IMR-90 (cell line): ENCODE results near the gene LGALS1. TPM values are rescaled to one million over a fixed set of nuclear protein-coding genes. Genes with fewer than 3 reads are reported as not detected.
A peak's percentile ranks its signal among the peaks of the same experiment; 100 is the strongest.

ENCODE experiments used
- ATAC-seq: fragments of 200-7000 bp; cut with Tn5 transposase; 2 replicates; pipeline ENCODE4 v1.9.1; 2020; ENCODE audit warnings: low read depth, mild to moderate bottlenecking, moderate library complexity
- BruUV-seq: library from RNA; stranded (reverse); fragments of 400-500 nt; replicated peaks from 2 replicates; lab custom pipeline; 2021; lab: Mats Ljungman, UMichigan
- CTCF ChIA-PET: fragments of 300-600 bp; formaldehyde crosslinking; extraction: SDS; loops from one replicate; lab custom pipeline; 2021; ENCODE audit warnings: antibody characterized with exemption; lab: Yijun Ruan, JAX
- POLR2A ChIA-PET: fragments of 300-600 bp; sonication (Branson Sonifier 250); formaldehyde crosslinking; loops from one replicate; lab custom pipeline; 2022; ENCODE audit warnings: antibody characterized with exemption; ENCODE audit not compliant: unreplicated experiment; lab: Charles Lee
- DNase-seq: peaks from one replicate; pipeline ENCODE4 v3.0.0; 2013
- H2AFZ ChIP-seq: replicated peaks from 2 replicates; pipeline ENCODE3; 2013; ENCODE audit warnings: low read length, mild to moderate bottlenecking; ENCODE audit not compliant: poor library complexity
- H2AK5ac ChIP-seq: 2 replicates; pipeline ENCODE4 v1.6.1; 2013; ENCODE audit warnings: low read depth, low read length, inconsistent platforms
- H2AK9ac ChIP-seq: replicated peaks from 2 replicates; pipeline ENCODE3; 2013; ENCODE audit warnings: mild to moderate bottlenecking, low read depth, low read length, moderate library complexity; ENCODE audit not compliant: poor library complexity
- H2BK120ac ChIP-seq: 2 replicates; pipeline ENCODE4 v1.6.1; 2013; ENCODE audit warnings: low read depth, low read length, inconsistent platforms
- H2BK15ac ChIP-seq: 3 replicates; pipeline ENCODE4 v1.6.1; 2013; ENCODE audit warnings: low read depth, low read length, inconsistent platforms
- H2BK20ac ChIP-seq: 2 replicates; pipeline ENCODE4 v1.6.1; 2013; ENCODE audit warnings: low read depth, mild to moderate bottlenecking, inconsistent platforms, low read length, moderate library complexity
- H2BK5ac ChIP-seq: 2 replicates; pipeline ENCODE4 v1.6.1; 2013; ENCODE audit warnings: mild to moderate bottlenecking, low read depth, low read length, inconsistent platforms; ENCODE audit not compliant: poor library complexity, severe bottlenecking
- H3K14ac ChIP-seq: replicated peaks from 2 replicates; pipeline ENCODE4 v1.6.1; 2013; ENCODE audit warnings: low read depth, low read length, inconsistent platforms
- H3K18ac ChIP-seq: 2 replicates; pipeline ENCODE4 v1.6.1; 2013; ENCODE audit warnings: low read depth, low read length, control low read depth
- H3K23ac ChIP-seq: 2 replicates; pipeline ENCODE4 v1.6.1; 2013; ENCODE audit warnings: low read depth, low read length, inconsistent platforms
- H3K27ac ChIP-seq: 2 replicates; pipeline ENCODE4 v1.5.1; 2013; ENCODE audit warnings: mild to moderate bottlenecking, control low read depth, low read length; ENCODE audit not compliant: insufficient read depth
- H3K27me3 ChIP-seq: 2 replicates; pipeline ENCODE4 v1.6.1; 2013; ENCODE audit warnings: low read length; ENCODE audit not compliant: control insufficient read depth, insufficient read depth
- H3K36me3 ChIP-seq: 2 replicates; pipeline ENCODE4 v1.6.1; 2013; ENCODE audit warnings: low read length, mixed read lengths; ENCODE audit not compliant: control insufficient read depth, insufficient read depth
- H3K4ac ChIP-seq: 2 replicates; pipeline ENCODE4 v1.6.1; 2013; ENCODE audit warnings: low read depth, low read length, inconsistent platforms
- H3K4me1 ChIP-seq: 2 replicates; pipeline ENCODE4 v1.6.1; 2013; ENCODE audit warnings: low read length, mixed read lengths; ENCODE audit not compliant: control insufficient read depth, insufficient read depth
- H3K4me2 ChIP-seq: 2 replicates; pipeline ENCODE4 v1.6.1; 2013; ENCODE audit warnings: low read depth, mild to moderate bottlenecking, control low read depth, low read length, moderate library complexity
- H3K4me3 ChIP-seq: 2 replicates; pipeline ENCODE4 v1.5.1; 2013; ENCODE audit warnings: low read depth, mild to moderate bottlenecking, control low read depth, low read length, moderate library complexity; ENCODE audit not compliant: insufficient read depth
- H3K56ac ChIP-seq: 2 replicates; pipeline ENCODE4 v1.6.1; 2013; ENCODE audit warnings: low read length, inconsistent platforms; ENCODE audit not compliant: insufficient read depth; ENCODE audit errors: extremely low read depth
- H3K79me1 ChIP-seq, 2 experiments: 2 replicates each; pipeline ENCODE4 v1.6.1; 2013; ENCODE audit warnings: low read length in 2 of 2, inconsistent platforms in 1 of 2, low read depth in 1 of 2
- H3K9ac ChIP-seq: 2 replicates; pipeline ENCODE4 v1.6.1; 2013; ENCODE audit warnings: low read depth, low read length, control low read depth
- H3K9me1 ChIP-seq: 2 replicates; pipeline ENCODE4 v1.6.1; 2013; ENCODE audit warnings: low read length, inconsistent platforms; ENCODE audit not compliant: insufficient read depth
- H3K9me3 ChIP-seq: 2 replicates; pipeline ENCODE4 v1.6.1; 2013; ENCODE audit warnings: low read length; ENCODE audit not compliant: control insufficient read depth, insufficient read depth
- H4K20me1 ChIP-seq: 2 replicates; pipeline ENCODE4 v1.6.1; 2013; ENCODE audit warnings: low read length, inconsistent platforms; ENCODE audit not compliant: insufficient read depth
- H4K5ac ChIP-seq: 2 replicates; pipeline ENCODE4 v1.6.1; 2013; ENCODE audit warnings: mild to moderate bottlenecking, low read depth, low read length, control low read depth
- H4K8ac ChIP-seq, 2 experiments: 2 replicates each; pipeline ENCODE4 v1.6.1; 2013; ENCODE audit warnings: low read depth in 2 of 2, low read length in 2 of 2, control low read depth in 1 of 2, inconsistent platforms in 1 of 2
- H4K91ac ChIP-seq: 2 replicates; pipeline ENCODE4 v1.6.1; 2013; ENCODE audit warnings: low read depth, low read length, inconsistent platforms; ENCODE audit not compliant: insufficient read depth
- CEBPB ChIP-seq: IDR thresholded peaks from 2 replicates; pipeline ENCODE4 v1.6.1; 2012; ENCODE audit warnings: low read depth, low read length, improper control_type of control experiment
- FOS ChIP-seq: fragments of 150-350 bp; IDR thresholded peaks from 2 replicates; pipeline ENCODE4 v1.6.1; 2016; ENCODE audit warnings: low read depth, low read length
- MAZ ChIP-seq: IDR thresholded peaks from 2 replicates; pipeline ENCODE4 v1.6.1; 2012; ENCODE audit warnings: low read depth, mild to moderate bottlenecking, low read length, improper control_type of control experiment, moderate library complexity, borderline replicate concordance
- POLR2A ChIP-seq: IDR thresholded peaks from 2 replicates; pipeline ENCODE4 v1.6.1; 2012; ENCODE audit warnings: mild to moderate bottlenecking, low read depth, low read length
- RAD21 ChIP-seq: IDR thresholded peaks from 2 replicates; pipeline ENCODE4 v1.6.1; 2012; ENCODE audit warnings: low read length, improper control_type of control experiment
- RCOR1 ChIP-seq: IDR thresholded peaks from 2 replicates; pipeline ENCODE4 v1.6.1; 2012; ENCODE audit warnings: mild to moderate bottlenecking, low read length, improper control_type of control experiment; ENCODE audit not compliant: insufficient replicate concordance
- SMC3 ChIP-seq: fragments of 150-350 bp; IDR thresholded peaks from 2 replicates; pipeline ENCODE4 v1.6.1; 2016; ENCODE audit warnings: low read depth, mild to moderate bottlenecking, antibody characterized with exemption, low read length, moderate library complexity
- WGBS, 2 experiments: methylation state at CpG; one replicate each; pipeline versions ENCODE4 v1.1.5 to v1.1.7; 2013; ENCODE audit warnings: missing lambda C conversion rate in 2 of 2; ENCODE audit not compliant: insufficient read length in 1 of 2; ENCODE audit errors: extremely low coverage in 2 of 2; 5-methylcytosine and 5-hydroxymethylcytosine counted together
- dilution Hi-C: fragments of 300-500 bp; cut with HindIII; formaldehyde crosslinking; loops from one replicate; pipeline ENCODE4 v1.14.3; 2018; ENCODE audit warnings: low sequenced_read_pairs; ENCODE audit not compliant: unreplicated experiment
- in situ Hi-C: fragments of 300-500 bp; cut with MboI; formaldehyde crosslinking; loops from 3 replicates; pipeline ENCODE4 v1.14.3; 2019; ENCODE audit warnings: low sequenced_read_pairs, inconsistent platforms, mixed read lengths
- intact Hi-C: fragments of 100-400 bp; cut with micrococcal nuclease; formaldehyde crosslinking; loops from 2 replicates; pipeline ENCODE4 v1.10.0; 2022
- polyA plus RNA-seq, 3 experiments: library from polyadenylated mRNA; depleted of rRNA; stranded (reverse); fragments of >200 nt; gene quantifications; 2 replicates each; pipeline ENCODE4 v1.2.3, GENCODE V29; 2012; ENCODE audit warnings: low replicate concordance in 1 of 3
- total RNA-seq: library from RNA; depleted of rRNA; stranded (reverse); fragments of >200 nt; gene quantifications from 2 replicates; pipeline ENCODE4 v1.2.3, GENCODE V29; 2012
- TF ChIP-seq, protein P1 (sequence below): fragments of 150-350 bp; IDR thresholded peaks from 2 replicates; pipeline ENCODE4 v1.6.1; 2016; ENCODE audit warnings: low read depth, mild to moderate bottlenecking, low read length, moderate library complexity, borderline replicate concordance
- TF ChIP-seq, protein P2 (sequence below): conservative IDR thresholded peaks from 2 replicates; pipeline ENCODE4 v1.5.1; 2012; ENCODE audit warnings: mild to moderate bottlenecking, low read depth, low read length, improper control_type of control experiment

The LGALS1 gene
- total and polyA plus RNA-seq, 2 of the 4 experiments (the other 2 are of a cell fraction), result 11,896 to 15,383 TPM

DNA sequence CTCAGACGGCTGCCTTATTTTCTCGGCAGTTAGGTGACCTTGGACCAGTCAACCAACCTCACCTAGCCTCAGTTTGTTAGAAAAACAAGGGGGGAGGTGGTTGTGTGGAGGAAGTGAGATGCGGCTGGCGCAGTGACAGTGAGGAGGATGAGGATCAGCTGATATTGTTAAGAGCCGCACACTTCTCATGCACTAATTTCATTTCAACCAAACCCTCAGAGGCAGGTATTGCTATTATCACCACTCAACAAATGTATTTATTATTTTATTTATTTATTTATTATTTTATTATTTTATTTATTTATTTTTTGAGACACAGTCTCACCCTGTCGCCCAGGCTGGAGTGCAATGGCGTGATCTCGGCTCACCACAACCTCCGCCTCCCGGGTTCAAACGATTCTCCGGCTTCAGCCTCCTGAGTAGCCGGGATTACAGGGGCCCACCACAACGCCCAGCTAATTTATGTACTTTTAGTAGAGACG lies 2.1 kb downstream of the LGALS1 start:
- Histone ChIP-seq H3K79me1 (peaks cover 12 to 58% of the 10 kb centered on the region in 2 experiments; a peak in 3 of 4 replicates), H2BK15ac (0 out of 3 replicates have a peak overlapping the region, but pooled peaks have one; percentile 7), H2BK20ac (0 out of 2 replicates have a peak overlapping the region, but pooled peaks have one; percentile 9), H3K9ac (peak overlapping the region; percentile 85), H2BK120ac (no peak overlapping the region), H4K20me1 (peaks cover 69% of the 10 kb centered on the region), H2AFZ (peak overlapping the region; percentile 81), H3K14ac (peak overlapping the region; percentile 97), H2AK5ac (peak overlapping the region; percentile 61; the same call in 1 of the 2 replicates), H3K4ac (peak overlapping the region; percentile 75), H4K91ac (peak overlapping the region; percentile 24; the same call in 1 of the 2 replicates), H2AK9ac (peak overlapping the region; percentile 98), H3K9me1 (no peaks in the 10 kb centered on the region; the same call in 1 of the 2 replicates), H3K56ac (peak overlapping the region; percentile 84), H3K4me2 (peak overlapping the region; percentile 97), H4K5ac (no peak overlapping the region), H3K9me3 (no peaks in the 10 kb centered on the region), H3K4me3 (peak overlapping the region; percentile 92), H3K36me3 (peaks cover 28% of the 10 kb centered on the region), H3K27me3 (no peaks in the 10 kb centered on the region), H3K23ac (peak overlapping the region; percentile 93), H3K18ac (no peak overlapping the region), H4K8ac (peak overlapping the region in 1 of 2 experiments; percentile 36; a peak in 1 of 4 replicates), H3K27ac (peak overlapping the region; percentile 84), H2BK5ac (peak overlapping the region; percentile 87), H3K4me1 (peaks cover 20% of the 10 kb centered on the region)
- CTCF ChIA-PET, result no interaction called here
- intact Hi-C loops, result loop anchor here (5.0 kb wide), 1 partner anchor 130 kb away; no protein-coding TSS in a partner anchor
- DNase-seq (no peak), ATAC-seq (no peak)
- TF ChIP-seq, protein P1, sequence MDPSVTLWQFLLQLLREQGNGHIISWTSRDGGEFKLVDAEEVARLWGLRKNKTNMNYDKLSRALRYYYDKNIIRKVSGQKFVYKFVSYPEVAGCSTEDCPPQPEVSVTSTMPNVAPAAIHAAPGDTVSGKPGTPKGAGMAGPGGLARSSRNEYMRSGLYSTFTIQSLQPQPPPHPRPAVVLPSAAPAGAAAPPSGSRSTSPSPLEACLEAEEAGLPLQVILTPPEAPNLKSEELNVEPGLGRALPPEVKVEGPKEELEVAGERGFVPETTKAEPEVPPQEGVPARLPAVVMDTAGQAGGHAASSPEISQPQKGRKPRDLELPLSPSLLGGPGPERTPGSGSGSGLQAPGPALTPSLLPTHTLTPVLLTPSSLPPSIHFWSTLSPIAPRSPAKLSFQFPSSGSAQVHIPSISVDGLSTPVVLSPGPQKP, result no peak
- TF ChIP-seq FOS (no peak), RCOR1 (no peak), CEBPB (no peak), POLR2A (no peak), MAZ (no peak), RAD21 (no peak), SMC3 (no peak)
- TF ChIP-seq, protein P2, sequence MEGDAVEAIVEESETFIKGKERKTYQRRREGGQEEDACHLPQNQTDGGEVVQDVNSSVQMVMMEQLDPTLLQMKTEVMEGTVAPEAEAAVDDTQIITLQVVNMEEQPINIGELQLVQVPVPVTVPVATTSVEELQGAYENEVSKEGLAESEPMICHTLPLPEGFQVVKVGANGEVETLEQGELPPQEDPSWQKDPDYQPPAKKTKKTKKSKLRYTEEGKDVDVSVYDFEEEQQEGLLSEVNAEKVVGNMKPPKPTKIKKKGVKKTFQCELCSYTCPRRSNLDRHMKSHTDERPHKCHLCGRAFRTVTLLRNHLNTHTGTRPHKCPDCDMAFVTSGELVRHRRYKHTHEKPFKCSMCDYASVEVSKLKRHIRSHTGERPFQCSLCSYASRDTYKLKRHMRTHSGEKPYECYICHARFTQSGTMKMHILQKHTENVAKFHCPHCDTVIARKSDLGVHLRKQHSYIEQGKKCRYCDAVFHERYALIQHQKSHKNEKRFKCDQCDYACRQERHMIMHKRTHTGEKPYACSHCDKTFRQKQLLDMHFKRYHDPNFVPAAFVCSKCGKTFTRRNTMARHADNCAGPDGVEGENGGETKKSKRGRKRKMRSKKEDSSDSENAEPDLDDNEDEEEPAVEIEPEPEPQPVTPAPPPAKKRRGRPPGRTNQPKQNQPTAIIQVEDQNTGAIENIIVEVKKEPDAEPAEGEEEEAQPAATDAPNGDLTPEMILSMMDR, result no peak
- in situ Hi-C loops, result no loop called here
- BruUV-seq, result no TSS peak
- dilution Hi-C loops, result no loop called here
- 50% methylated on average over 1 of the region's 15 CpGs; no CpG with 5 or more reads in 1 of the 2 experiments for WGBS, 2 experiments
- POLR2A ChIA-PET, result interaction anchor here (0.6 to 2.8 kb wide), 4 partner anchors 19 to 165 kb away, joined by 4 to 14 read pairs (median 6); partner anchors contain the start of genes GGA1, PDXP and SH3BP1
